K562 (cell line): ENCODE data around the gene ZNF569. TPM values are rescaled to one million over a fixed set of nuclear protein-coding genes. Genes with fewer than 3 reads are reported as not detected.
A peak's percentile ranks its signal among the peaks of the same experiment; 100 is the strongest.

Experiments
- ARHGAP35 ChIP-seq: fragments of 450-650 bp; IDR thresholded peaks from 2 replicates; pipeline ENCODE4 v1.6.1; 2018; ENCODE audit not compliant: partially characterized antibody
- ARID1B ChIP-seq: fragments of 450-650 bp; IDR thresholded peaks from 2 replicates; pipeline ENCODE4 v1.6.1; 2016; ENCODE audit warnings: antibody characterized with exemption, mild to moderate bottlenecking, inconsistent platforms
- CBFA2T3 ChIP-seq: fragments of 450-650 bp; IDR thresholded peaks from 2 replicates; pipeline ENCODE4 v1.6.1; 2017
- CHCHD3 ChIP-seq: fragments of 250-450 bp; sonication (Bioruptor Pico); IDR thresholded peaks from 2 replicates; pipeline ENCODE4 v2.1.2; 2022; ENCODE audit warnings: mild to moderate bottlenecking
- FOSL1 ChIP-seq: fragments of 200-800 bp; sonication (Bioruptor generic); conservative IDR thresholded peaks from 2 replicates; pipeline ENCODE4 v1.6.1; 2016; ENCODE audit warnings: missing genetic modification characterization, missing compliant biosample characterization
- FOXJ2 ChIP-seq: fragments of 200-800 bp; sonication (Bioruptor generic); IDR thresholded peaks from 2 replicates; pipeline ENCODE4 v1.6.1; 2016; ENCODE audit warnings: missing genetic modification characterization, missing compliant biosample characterization
- GTF2B ChIP-seq: IDR thresholded peaks from 2 replicates; pipeline ENCODE4 v1.6.1; 2011; ENCODE audit not compliant: insufficient read length; ENCODE audit errors: extremely low read depth
- KAT7 ChIP-seq: sonication (generic); formaldehyde crosslinking; IDR thresholded peaks from 2 replicates; pipeline ENCODE4 v1.8.0; 2022; ENCODE audit warnings: missing genetic modification reagents, mild to moderate bottlenecking, borderline replicate concordance
- MCM3 ChIP-seq: fragments of 450-650 bp; IDR thresholded peaks from 2 replicates; pipeline ENCODE4 v1.6.1; 2016
- MEF2D ChIP-seq: conservative IDR thresholded peaks from 2 replicates; pipeline ENCODE4 v1.6.1; 2016; ENCODE audit warnings: low read depth, missing genetic modification characterization, missing compliant biosample characterization
- PYGO2 ChIP-seq: fragments of 450-650 bp; IDR thresholded peaks from 2 replicates; pipeline ENCODE4 v1.6.1; 2016; ENCODE audit warnings: mild to moderate bottlenecking, missing genetic modification characterization, moderate library complexity, missing compliant biosample characterization
- RB1 ChIP-seq: fragments of 450-650 bp; IDR thresholded peaks from 2 replicates; pipeline ENCODE4 v1.6.1; 2017; ENCODE audit warnings: low read depth, mild to moderate bottlenecking
- SMARCB1 ChIP-seq: IDR thresholded peaks from 2 replicates; pipeline ENCODE4 v1.6.1; 2011; ENCODE audit warnings: improper control_type of control experiment, low read depth; ENCODE audit not compliant: insufficient read length
- SNAPC5 ChIP-seq: fragments of 250-450 bp; sonication (Bioruptor Pico); IDR thresholded peaks from 2 replicates; pipeline ENCODE4 v1.8.0; 2021; ENCODE audit warnings: moderate library complexity, mild to moderate bottlenecking, inconsistent platforms
- SRSF1 ChIP-seq: fragments of 200-400 bp; formaldehyde crosslinking; IDR thresholded peaks from 2 replicates; pipeline ENCODE4 v1.6.1; 2017; ENCODE audit warnings: mild to moderate bottlenecking, low read depth, low read length, moderate library complexity
- TAF9B ChIP-seq: fragments of 450-650 bp; IDR thresholded peaks from 2 replicates; pipeline ENCODE4 v1.6.1; 2018; ENCODE audit warnings: mild to moderate bottlenecking; ENCODE audit not compliant: partially characterized antibody
- TCFL5 ChIP-seq: fragments of 250-450 bp; sonication (Bioruptor Pico); conservative IDR thresholded peaks from 2 replicates; pipeline ENCODE4 v1.6.1; 2021; ENCODE audit warnings: mild to moderate bottlenecking, moderate library complexity, matching md5 sums
- USF1 ChIP-seq: sonication (generic); formaldehyde crosslinking; IDR thresholded peaks from 2 replicates; pipeline ENCODE4 v1.9.0; 2022; ENCODE audit warnings: mild to moderate bottlenecking, missing genetic modification reagents
- ZFPM2 ChIP-seq: fragments of 250-450 bp; sonication (Bioruptor Pico); IDR thresholded peaks from 2 replicates; pipeline ENCODE4 v1.5.1; 2022; ENCODE audit warnings: mild to moderate bottlenecking
- ZHX1 ChIP-seq: fragments of 150-350 bp; conservative IDR thresholded peaks from 2 replicates; pipeline ENCODE4 v1.6.1; 2014; ENCODE audit warnings: low read length
- ZNF124 ChIP-seq: sonication (generic); formaldehyde crosslinking; IDR thresholded peaks from 2 replicates; pipeline ENCODE4 v1.8.1; 2022; ENCODE audit warnings: missing genetic modification reagents
- ZNF316 ChIP-seq: fragments of 450-650 bp; IDR thresholded peaks from 2 replicates; pipeline ENCODE4 v1.6.1; 2016
- ZNF717 ChIP-seq: fragments of 250-450 bp; sonication (Bioruptor Pico); IDR thresholded peaks from 2 replicates; pipeline ENCODE4 v1.5.0; 2021
- ZNF766 ChIP-seq: fragments of 200-800 bp; sonication (Bioruptor generic); conservative IDR thresholded peaks from 2 replicates; pipeline ENCODE4 v1.6.1; 2016; ENCODE audit warnings: missing genetic modification characterization, missing compliant biosample characterization
- ZSCAN32 ChIP-seq: fragments of 450-650 bp; formaldehyde crosslinking; IDR thresholded peaks from 2 replicates; pipeline ENCODE4 v1.4.0; 2020; ENCODE audit warnings: mild to moderate bottlenecking, moderate library complexity
- polyA plus RNA-seq, 8 experiments: library from polyadenylated mRNA; depleted of rRNA in 4 of 8; stranded (reverse) in 5 of 8; unstranded in 3 of 8; fragments of >200 nt; fragmentation: Nextera tagmentation in 2 of 8; fragmentation: Illumina TruSeq in 1 of 8; extraction: Ambion mirVana in 2 of 8; extraction: Trizol in 1 of 8; gene quantifications; 2 replicates each; pipeline versions ENCODE4 v1.2.1 to v1.2.3, GENCODE V29; 2011 to 2014; ENCODE audit warnings: inconsistent platforms in 1 of 8, missing spikeins in 1 of 8
- total RNA-seq, 7 experiments: library from RNA; depleted of rRNA in 6 of 7; stranded (reverse); fragments of >200 nt in 6 of 7; fragmentation: Illumina TruSeq in 2 of 7; extraction: Trizol in 2 of 7; gene quantifications; 2 replicates each; pipeline versions ENCODE4 v1.2.1 to v1.2.3, GENCODE V29; 2011 to 2021; ENCODE audit warnings: low replicate concordance in 1 of 7

ZNF569 gene
- total and polyA plus RNA-seq, 9 of the 15 experiments (the other 6 are each of a cell fraction or from before 2014, with no cell fraction given): 2.1 to 5.7 (median 4.5) TPM

- TF ChIP-seq ZFPM2: no peak
- no peak for TF ChIP-seq FOSL1 (tag)
- TF ChIP-seq SMARCB1: no peak
- no peak for TF ChIP-seq USF1 (CRISPR knock-in tag)
- TF ChIP-seq SRSF1: no peak
- TF ChIP-seq ZNF316: no peak
- TF ChIP-seq CBFA2T3: no peak
- no peak for TF ChIP-seq MEF2D (tag)
- TF ChIP-seq ZNF766 (CRISPR knock-in tag): peak; percentile 80
- TF ChIP-seq SNAPC5: no peak
- TF ChIP-seq FOXJ2 (tag): no peak
- no peak for TF ChIP-seq ZNF717 (CRISPR knock-in tag)
- no peak for TF ChIP-seq ZNF124 (CRISPR knock-in tag)
- TF ChIP-seq MCM3: no peak
- no peak for TF ChIP-seq ARID1B
- no peak for TF ChIP-seq ZHX1
- no peak for TF ChIP-seq TAF9B
- TF ChIP-seq GTF2B: no peak
- no peak for TF ChIP-seq CHCHD3
- TF ChIP-seq ZSCAN32 (CRISPR knock-in tag): no peak
- no peak for TF ChIP-seq ARHGAP35
- TF ChIP-seq PYGO2 (tag): no peak
- no peak for TF ChIP-seq RB1
- TF ChIP-seq TCFL5 (CRISPR knock-in tag): no peak
- TF ChIP-seq KAT7: no peak
These were observed at the start of gene ZNF569 (continued) for GRCh38 chr19:37466798-37467607.
